ENCODE results near the gene PPP2R1A. TPM values are rescaled to one million over a fixed set of nuclear protein-coding genes. Genes with fewer than 3 reads are reported as not detected.

PPP2R1A gene
- total and polyA plus RNA-seq, 2 of the 13 experiments (the other 11 are each of a cell fraction or from before 2014, with no cell fraction given) = 86.7 to 130 TPM

- 0 out of 2 replicates have a peak, but pooled peaks have one; percentile 43 for TF ChIP-seq KLF9 (CRISPR knock-in tag; IDR thresholded peaks at IDR 0.05; ENCODE audit: low read depth)
- peak; percentile 27; the same call in 1 of the 2 replicates for TF ChIP-seq ZNF775 (CRISPR knock-in tag; IDR thresholded peaks at IDR 0.05; ENCODE audit: borderline replicate concordance)
- no peak for TF ChIP-seq ZNF546 (CRISPR knock-in tag; conservative IDR thresholded peaks at IDR 0.05)
- TF ChIP-seq ZSCAN5A (CRISPR knock-in tag; IDR thresholded peaks at IDR 0.05; ENCODE audit: borderline replicate concordance) = 0 out of 2 replicates have a peak, but pooled peaks have one; percentile 45
- no peak for TF ChIP-seq ZNF790 (CRISPR knock-in tag; IDR thresholded peaks at IDR 0.05; ENCODE audit: borderline replicate concordance)
- TF ChIP-seq ZNF10 (CRISPR knock-in tag; IDR thresholded peaks at IDR 0.05; ENCODE audit: borderline replicate concordance, low read depth) = no peak
- no peak; the same call in 1 of the 2 replicates for TF ChIP-seq IKZF5 (CRISPR knock-in tag; IDR thresholded peaks at IDR 0.05)
- peak; percentile 59; the same call in 1 of the 2 replicates for TF ChIP-seq ZNF615 (CRISPR knock-in tag; IDR thresholded peaks at IDR 0.05; ENCODE audit: borderline replicate concordance)
- no peak for TF ChIP-seq HNRNPH1 (optimal IDR thresholded peaks at IDR 0.05; ENCODE audit: low read depth, low read length)
- peak; percentile 54; the same call in 1 of the 2 replicates for TF ChIP-seq FOXP4 (CRISPR knock-in tag; IDR thresholded peaks at IDR 0.05)
- TF ChIP-seq THAP7 (CRISPR knock-in tag; IDR thresholded peaks at IDR 0.05) = no peak
- TF ChIP-seq ZSCAN20 (CRISPR knock-in tag; IDR thresholded peaks at IDR 0.05; ENCODE audit: borderline replicate concordance) = no peak
- no peak for TF ChIP-seq ZNF564 (CRISPR knock-in tag; IDR thresholded peaks at IDR 0.05)
- TF ChIP-seq ZNF687 (CRISPR knock-in tag; IDR thresholded peaks at IDR 0.05) = peak; percentile 75
- peak; percentile 30; the same call in 1 of the 2 replicates for TF ChIP-seq ZSCAN22 (CRISPR knock-in tag; IDR thresholded peaks at IDR 0.05)
These were observed 79.7 kb downstream of the PPP2R1A start, which contains the start of gene ZNF766 (continued) for GRCh38 chr19:52269338-52270261.

Measured in HepG2 (cell line).